Keratinocyte (primary cell): ENCODE data around the gene RTN4R. TPM values are rescaled to one million over a fixed set of nuclear protein-coding genes. Genes with fewer than 3 reads are reported as not detected.
"Not testable (repeated sequence)": the region's sequence is repeated elsewhere in the genome, so short reads cannot be mapped to it uniquely, and the experiment has no call there.

Experiments used
- DNase-seq: peaks from one replicate; pipeline ENCODE4 v3.0.0-alpha.2; 2011; ENCODE audit warnings: low read depth, missing footprints, low spot score
- FAIRE-seq: peaks from 2 replicates; lab custom pipeline; 2011; peaks lifted over from hg19 to GRCh38; lab: Jason Lieb, UNC
- H2AFZ ChIP-seq: 2 replicates; pipeline ENCODE4 v1.6.0; 2012; ENCODE audit warnings: low read length, control low read depth, inconsistent platforms; ENCODE audit not compliant: control insufficient read depth
- H3K27ac ChIP-seq: 2 replicates; pipeline ENCODE4 v1.5.1; 2011; ENCODE audit warnings: low read length; ENCODE audit not compliant: control insufficient read depth, insufficient read depth
- H3K27me3 ChIP-seq: 3 replicates; pipeline ENCODE4 v1.6.0; 2011; ENCODE audit warnings: low read length; ENCODE audit not compliant: control insufficient read depth, insufficient read depth; ENCODE audit errors: extremely low read depth
- H3K36me3 ChIP-seq, 2 experiments: 2 replicates in 1 of 2; 3 replicates in 1 of 2; pipeline ENCODE4 v1.5.1; 2011; ENCODE audit warnings: low read length in 2 of 2, mild to moderate bottlenecking in 1 of 2; ENCODE audit not compliant: control insufficient read depth in 2 of 2, insufficient read depth in 2 of 2; ENCODE audit errors: extremely low read depth in 1 of 2
- H3K4me1 ChIP-seq: 3 replicates; pipeline ENCODE4 v1.5.1; 2011; ENCODE audit warnings: low read length; ENCODE audit not compliant: control insufficient read depth, insufficient read depth; ENCODE audit errors: extremely low read depth
- H3K4me2 ChIP-seq: 3 replicates; pipeline ENCODE4 v1.6.0; 2011; ENCODE audit warnings: low read depth, low read length; ENCODE audit not compliant: control insufficient read depth, insufficient read depth; ENCODE audit errors: extremely low read depth
- H3K4me3 ChIP-seq, 3 experiments: fragments of 200-600 bp in 1 of 3; sonication (generic) in 1 of 3; 2 replicates in 2 of 3; 3 replicates in 1 of 3; pipeline ENCODE4 v1.5.1; 2011 to 2016; ENCODE audit warnings: low read length in 3 of 3, mild to moderate bottlenecking in 3 of 3, control low read depth in 2 of 3, inconsistent platforms in 1 of 3, low read depth in 1 of 3, mixed read lengths in 1 of 3, mixed run types in 1 of 3, moderate library complexity in 1 of 3; ENCODE audit not compliant: control insufficient read depth in 2 of 3, insufficient read depth in 2 of 3; ENCODE audit errors: extremely low read depth in 1 of 3
- H3K79me2 ChIP-seq: 2 replicates; pipeline ENCODE4 v1.6.0; 2012; ENCODE audit warnings: low read length; ENCODE audit not compliant: control insufficient read depth, insufficient read depth
- H3K9ac ChIP-seq: 3 replicates; pipeline ENCODE4 v1.6.0; 2011; ENCODE audit warnings: low read length; ENCODE audit not compliant: control insufficient read depth, insufficient read depth; ENCODE audit errors: extremely low read depth
- H3K9me1 ChIP-seq: 3 replicates; pipeline ENCODE4 v1.6.0; 2011; ENCODE audit warnings: low read length; ENCODE audit not compliant: control insufficient read depth, insufficient read depth; ENCODE audit errors: extremely low read depth
- H3K9me3 ChIP-seq: 2 replicates; pipeline ENCODE4 v1.5.1; 2012; ENCODE audit warnings: low read depth, low read length; ENCODE audit not compliant: control insufficient read depth
- H4K20me1 ChIP-seq: 3 replicates; pipeline ENCODE4 v1.6.0; 2011; ENCODE audit warnings: low read length; ENCODE audit not compliant: control insufficient read depth, insufficient read depth; ENCODE audit errors: extremely low read depth
- CTCF ChIP-seq, 3 experiments: IDR thresholded peaks in 1 of 3; conservative IDR thresholded peaks in 1 of 3; optimal IDR thresholded peaks in 1 of 3; 2 replicates in 2 of 3; 3 replicates in 1 of 3; pipeline versions ENCODE3 to v1.5.1; 2011; ENCODE audit warnings: low read length in 3 of 3, mild to moderate bottlenecking in 3 of 3, moderate library complexity in 2 of 3, control low read depth in 1 of 3, inconsistent platforms in 1 of 3; ENCODE audit not compliant: insufficient read depth in 2 of 3; ENCODE audit errors: extremely low read depth in 1 of 3
- EZH2 ChIP-seq: IDR thresholded peaks from one replicate; pipeline ENCODE4 v1.6.1; 2012; ENCODE audit warnings: inconsistent platforms, mild to moderate bottlenecking, low read length, moderate library complexity
- dilution Hi-C: fragments of 300-500 bp; cut with MboI; formaldehyde crosslinking; loops from one replicate; pipeline ENCODE4 v1.7.0; 2020; ENCODE audit warnings: low sequenced_read_pairs; ENCODE audit not compliant: extremely low pct_ligation_motif_present
- polyA plus RNA-seq, 5 experiments: library from polyadenylated mRNA; depleted of rRNA in 3 of 5; stranded (reverse) in 3 of 5; stranded (forward) in 1 of 5; unstranded in 1 of 5; fragments of >200 nt; gene quantifications; 1 replicate in 1 of 5; 2 replicates in 3 of 5; 3 replicates in 1 of 5; pipeline versions ENCODE4 v1.2.1 to v1.2.3, GENCODE V29; 2011 to 2012; ENCODE audit warnings: missing spikeins in 2 of 5, low read depth in 1 of 5, low replicate concordance in 1 of 5

Gene RTN4R
- polyA plus RNA-seq, 1 donor (not counting 4 experiments of a cell fraction or from before 2014, with no cell fraction given) = 2.5 TPM

DNA sequence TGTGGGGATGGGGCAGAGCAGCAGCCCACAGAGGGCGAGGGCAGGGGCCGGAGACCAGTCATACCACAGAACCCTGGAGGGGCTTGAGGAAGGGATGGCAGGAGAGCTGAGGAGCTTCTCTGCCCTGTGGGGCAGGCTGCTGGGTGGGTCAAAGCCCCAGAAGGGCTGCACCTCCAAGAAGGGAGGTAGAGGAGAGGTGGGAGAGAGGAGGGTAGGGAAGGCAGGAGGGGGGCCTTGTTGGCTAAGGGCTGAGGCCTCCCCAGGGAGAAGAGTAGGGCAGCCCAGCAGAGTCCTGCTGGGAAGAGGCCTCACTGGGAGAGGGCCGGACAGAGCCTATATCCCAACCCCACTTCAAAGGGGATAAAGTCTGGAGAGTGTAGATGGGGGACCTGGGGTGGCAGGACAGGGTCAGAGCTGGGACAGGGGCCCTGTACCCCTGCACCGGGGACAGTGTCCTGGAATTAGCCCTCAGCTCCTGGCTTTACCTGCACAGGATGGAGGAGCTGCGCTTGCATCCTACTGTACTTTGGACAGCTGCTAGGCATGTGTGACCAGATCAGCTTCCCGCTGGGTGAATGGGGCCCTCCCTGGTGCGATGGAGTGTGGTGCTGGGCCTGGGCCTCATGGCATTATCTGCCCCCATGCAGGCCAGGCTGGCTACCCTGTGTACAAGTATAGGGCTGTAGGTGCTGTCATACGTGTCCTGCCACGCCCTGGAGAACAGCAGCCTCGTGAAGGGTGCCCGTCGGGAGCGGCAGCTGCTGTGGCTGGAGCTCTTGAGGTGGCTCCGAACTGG lies 44.5 kb upstream of the RTN4R start:
- no peaks in the 10 kb centered on the region for H3K36me3 ChIP-seq
- H3K79me2 ChIP-seq = no peaks in the 10 kb centered on the region
- no peaks in the 10 kb centered on the region for H3K27me3 ChIP-seq
- no peaks in the 10 kb centered on the region for H4K20me1 ChIP-seq
- no peak overlapping the region for H3K27ac ChIP-seq
- H3K4me2 ChIP-seq = no peak overlapping the region
- H3K4me1 ChIP-seq = peaks cover 11% of the 10 kb centered on the region
- DNase-seq = no peak
- H3K4me3 ChIP-seq = no peak overlapping the region
- dilution Hi-C loops = no loop called here
- no peak for FAIRE-seq
- H3K9ac ChIP-seq = no peak overlapping the region
- H2AFZ ChIP-seq = no peak overlapping the region
- H3K9me1 ChIP-seq = no peaks in the 10 kb centered on the region
- H3K9me3 ChIP-seq = no peaks in the 10 kb centered on the region
- TF ChIP-seq CTCF (optimal IDR thresholded peaks at IDR 0.05 in 1 of 3, IDR thresholded peaks at IDR 0.05 in 1 of 3, conservative IDR thresholded peaks at IDR 0.05 in 1 of 3; ENCODE audit: extremely low read depth in 1 of 3, insufficient read depth in 2 of 3, low read length in 3 of 3) (no peak), EZH2 (no peak)

DNA sequence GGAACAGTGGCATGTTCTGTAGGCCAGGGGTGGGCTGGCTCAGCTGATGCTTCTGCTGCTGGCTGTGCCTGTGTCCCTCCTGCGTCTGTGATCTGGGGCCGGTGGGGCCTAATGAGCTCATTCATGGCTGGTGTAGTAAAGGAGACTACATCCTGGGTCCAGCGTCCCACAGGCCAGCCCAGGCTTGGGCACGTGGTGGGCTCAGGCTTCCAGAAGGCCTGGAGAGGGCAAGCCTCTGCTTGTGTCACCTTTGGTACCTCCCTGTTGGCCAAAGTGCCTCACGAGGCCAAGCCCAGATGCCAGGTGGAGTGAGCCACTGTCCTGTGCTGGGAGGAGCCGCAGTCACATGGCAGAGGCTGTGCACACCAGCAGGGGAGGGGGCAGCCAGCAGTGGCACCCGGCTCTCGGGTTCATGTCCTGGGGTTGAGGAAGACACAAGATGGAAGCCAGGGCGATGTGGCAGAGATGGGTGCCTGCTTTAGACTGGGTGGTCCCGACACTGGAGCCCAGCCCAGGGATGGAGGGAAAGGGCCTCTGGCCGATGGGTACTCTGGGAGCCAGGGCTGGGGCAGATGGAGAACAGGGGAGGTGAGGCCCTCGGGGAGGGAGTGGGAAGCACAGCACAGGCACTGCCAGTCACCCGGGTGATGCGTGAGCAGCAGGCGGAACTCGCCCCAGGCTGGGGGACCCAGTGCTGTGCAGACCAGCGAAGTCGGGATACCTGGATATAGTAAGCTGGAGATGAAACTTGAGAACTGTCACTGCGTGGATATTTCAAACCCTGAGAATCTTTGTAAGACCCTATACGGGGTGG lies 43.3 kb upstream of the RTN4R start:
- H3K9me1 ChIP-seq, H4K20me1 ChIP-seq, H3K9ac ChIP-seq, H3K27me3 ChIP-seq, FAIRE-seq, H3K27ac ChIP-seq, H2AFZ ChIP-seq, dilution Hi-C loops, DNase-seq, H3K4me3 ChIP-seq, H3K9me3 ChIP-seq, H3K79me2 ChIP-seq, H3K4me2 ChIP-seq, H3K36me3 ChIP-seq: not testable (repeated sequence)
- peaks cover 11% of the 10 kb centered on the region for H3K4me1 ChIP-seq

DNA sequence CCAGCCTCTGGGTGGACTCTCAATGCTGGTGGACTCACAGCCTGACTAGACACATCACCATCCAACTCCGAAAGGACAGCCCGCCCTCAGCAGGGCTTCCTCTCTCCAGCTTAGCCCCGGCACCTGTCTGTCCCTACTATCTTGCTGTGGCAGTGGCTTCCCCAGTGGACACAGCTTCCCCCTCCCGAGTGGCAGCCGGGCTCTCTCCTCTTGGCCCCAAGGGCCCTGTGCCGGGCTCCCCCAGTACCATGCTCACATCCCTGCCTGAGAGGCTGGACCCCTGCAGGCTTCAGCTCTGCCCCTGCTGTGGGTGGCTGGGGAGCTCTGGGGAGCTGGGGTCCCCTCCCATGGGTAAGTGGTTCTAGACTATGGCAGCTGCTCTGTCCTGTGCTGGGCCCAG lies 42.7 kb upstream of the RTN4R start:
- H4K20me1 ChIP-seq, H3K27ac ChIP-seq, dilution Hi-C loops, H3K36me3 ChIP-seq, DNase-seq, H3K9me3 ChIP-seq, H3K79me2 ChIP-seq, FAIRE-seq, H3K9me1 ChIP-seq, H3K4me3 ChIP-seq, H3K27me3 ChIP-seq, H3K9ac ChIP-seq, H2AFZ ChIP-seq, H3K4me2 ChIP-seq: not testable (repeated sequence)
- peaks cover 11% of the 10 kb centered on the region for H3K4me1 ChIP-seq

GRCh38 chr22:20310180-20310579 lies 42.1 kb upstream of the RTN4R start:
- H2AFZ ChIP-seq, H3K79me2 ChIP-seq, H4K20me1 ChIP-seq, H3K27me3 ChIP-seq, H3K4me2 ChIP-seq, dilution Hi-C loops, H3K4me3 ChIP-seq, H3K36me3 ChIP-seq, FAIRE-seq, H3K9me3 ChIP-seq, H3K27ac ChIP-seq, H3K9ac ChIP-seq, DNase-seq, H3K9me1 ChIP-seq: not testable (repeated sequence)
- peaks cover 11% of the 10 kb centered on the region for H3K4me1 ChIP-seq
